GM18861 (cell line): Measurements from ENCODE around the gene ZEB2.

Experiments used
- ATAC-seq: cut with Tn5 transposase; IDR thresholded peaks from one replicate; pipeline ENCODE4 v1.9.1; 2021; ENCODE audit not compliant: unreplicated experiment

Gene ZEB2

DNA sequence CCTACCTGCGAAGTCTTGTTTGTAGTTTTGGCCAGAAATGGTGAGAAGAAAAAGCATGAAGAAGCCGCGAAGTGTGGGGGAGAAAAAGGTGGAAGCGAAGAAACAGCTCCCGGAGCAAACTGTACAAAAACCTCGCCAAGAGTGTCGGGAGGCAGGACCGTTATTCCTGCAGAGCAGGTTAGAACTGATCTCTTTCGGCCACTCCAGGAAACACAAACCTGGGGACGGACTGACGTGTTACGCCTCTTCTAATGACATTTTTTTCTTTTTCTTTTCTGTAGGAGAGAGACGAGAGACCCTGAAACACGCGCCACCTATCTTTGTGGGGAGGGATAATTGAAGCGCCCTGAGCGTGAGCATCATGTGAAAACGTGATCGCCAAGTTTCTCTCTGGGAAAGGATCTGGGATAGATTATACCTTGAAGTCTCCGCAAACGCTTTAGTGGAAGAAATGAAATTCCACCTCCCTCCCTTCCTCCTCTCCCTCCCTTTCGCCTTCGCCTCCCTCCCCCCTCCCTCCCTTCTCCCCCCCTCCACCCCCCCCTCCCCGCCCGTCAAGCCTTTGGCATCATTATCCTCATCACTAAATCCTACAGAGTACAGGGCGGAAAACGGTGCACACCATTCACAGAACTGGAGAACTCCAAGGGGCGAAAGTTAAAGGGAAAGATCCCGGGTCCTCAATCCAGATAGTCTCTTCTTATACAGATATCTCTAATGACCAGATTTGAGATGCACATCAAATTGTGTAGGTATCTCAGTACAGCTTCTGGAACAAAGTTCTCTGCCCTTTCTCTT, at the start of gene ZEB2:
Gene ZEB2, minus strand, starts transcription at position 186 of the 798 bp plus-strand sequence. CDS start 2,769 bp downstream, outside the sequence.
- ATAC-seq = no peak

DNA sequence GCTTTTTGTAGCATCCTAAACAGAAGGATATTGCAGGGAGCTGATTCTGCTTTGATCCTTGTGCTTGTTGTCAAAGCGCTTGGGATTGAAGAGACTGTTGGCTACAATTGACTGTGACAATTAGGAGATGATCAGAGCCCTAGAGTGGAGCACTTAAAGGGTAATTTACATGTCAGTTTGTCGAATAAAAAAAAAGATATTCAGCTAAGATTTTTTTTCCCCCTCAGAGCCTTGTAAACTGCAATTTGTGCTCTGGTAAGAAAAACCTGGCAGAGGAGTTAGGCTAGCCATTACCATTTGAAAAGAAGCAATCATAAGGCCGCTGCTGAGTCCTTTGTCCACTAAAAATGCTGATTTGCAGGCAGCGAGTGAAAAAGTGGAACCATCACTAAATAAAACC, 47.8 kb upstream of the ZEB2 start:
- no peak for ATAC-seq

DNA sequence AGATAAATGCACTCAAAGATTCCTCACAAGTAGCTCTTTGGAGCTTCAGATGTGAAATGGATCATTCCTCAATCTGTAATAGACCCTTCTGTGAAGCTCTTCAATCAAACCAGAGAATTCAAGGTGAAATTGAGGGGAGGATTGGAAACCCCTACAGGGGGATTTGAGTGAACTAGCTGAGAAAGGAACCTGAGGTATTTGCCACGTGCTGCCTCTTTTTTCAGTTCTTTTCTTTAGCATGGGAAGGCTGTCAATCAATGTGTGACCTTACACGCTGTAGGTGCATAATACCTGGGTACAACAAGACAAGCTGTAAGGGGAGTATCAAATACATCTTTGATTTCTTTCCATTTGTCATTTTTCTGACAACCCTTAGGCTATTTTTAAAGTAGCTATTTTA, 46.5 kb upstream of the ZEB2 start:
- no peak for ATAC-seq

DNA sequence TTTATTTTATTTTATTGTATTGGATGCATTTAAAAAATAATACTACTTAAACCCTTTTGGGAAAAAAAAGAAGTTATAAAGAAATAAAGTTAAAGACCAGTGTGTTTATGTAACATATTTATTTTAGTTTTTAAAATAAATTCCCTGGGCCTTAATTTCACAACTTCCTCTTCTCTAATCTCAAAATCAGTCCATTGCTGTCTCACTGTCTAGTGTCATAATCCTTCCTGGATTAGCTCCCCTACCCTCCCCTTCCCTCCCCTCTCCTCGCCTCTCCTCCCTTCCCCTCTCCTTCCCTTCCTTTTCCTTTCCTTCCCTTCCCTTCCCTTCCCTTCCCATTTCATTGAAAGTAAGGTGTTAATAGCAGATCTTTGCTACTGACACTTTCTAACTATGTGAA, 40.3 kb upstream of the ZEB2 start:
- no peak for ATAC-seq

DNA sequence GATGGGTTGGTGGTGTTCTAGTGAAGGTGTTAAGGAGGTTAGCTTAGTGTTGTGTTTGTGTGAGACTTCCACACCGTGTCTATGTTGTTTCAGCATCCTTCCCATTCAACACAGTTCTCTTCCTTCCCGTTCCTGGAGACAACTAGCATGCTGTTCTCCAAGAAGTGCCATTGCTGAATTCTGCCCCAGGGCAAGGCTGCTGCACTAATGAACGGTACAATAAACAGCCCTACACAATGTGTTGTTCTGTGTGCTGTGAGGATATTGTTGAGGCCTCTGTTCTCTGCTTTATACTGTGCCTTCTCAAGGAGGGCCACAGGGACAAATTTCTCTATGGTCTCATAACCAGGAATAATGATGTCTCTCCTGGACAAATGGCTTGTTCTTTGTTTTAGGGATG, 39.8 kb upstream of the ZEB2 start:
- no peak for ATAC-seq

DNA sequence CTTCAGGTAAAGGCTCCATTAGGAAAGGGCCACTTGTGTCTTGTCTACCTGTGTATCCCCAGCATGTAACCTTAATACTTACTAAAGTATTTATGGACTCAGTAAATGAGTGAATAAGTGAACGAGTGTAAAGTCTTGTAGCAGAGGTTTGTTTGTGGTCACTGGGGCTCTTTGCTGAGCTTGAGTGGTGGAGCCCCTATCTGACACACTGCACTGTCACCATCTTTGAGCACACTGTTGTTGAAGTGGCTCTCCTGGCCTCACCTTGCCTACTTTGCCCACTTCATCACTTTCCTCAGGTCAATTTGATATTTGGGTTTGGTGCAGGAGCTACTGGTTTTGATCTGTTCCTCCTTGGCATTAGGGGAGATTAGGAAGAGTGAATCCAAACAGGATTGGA, 39.3 kb upstream of the ZEB2 start:
- no peak for ATAC-seq

DNA sequence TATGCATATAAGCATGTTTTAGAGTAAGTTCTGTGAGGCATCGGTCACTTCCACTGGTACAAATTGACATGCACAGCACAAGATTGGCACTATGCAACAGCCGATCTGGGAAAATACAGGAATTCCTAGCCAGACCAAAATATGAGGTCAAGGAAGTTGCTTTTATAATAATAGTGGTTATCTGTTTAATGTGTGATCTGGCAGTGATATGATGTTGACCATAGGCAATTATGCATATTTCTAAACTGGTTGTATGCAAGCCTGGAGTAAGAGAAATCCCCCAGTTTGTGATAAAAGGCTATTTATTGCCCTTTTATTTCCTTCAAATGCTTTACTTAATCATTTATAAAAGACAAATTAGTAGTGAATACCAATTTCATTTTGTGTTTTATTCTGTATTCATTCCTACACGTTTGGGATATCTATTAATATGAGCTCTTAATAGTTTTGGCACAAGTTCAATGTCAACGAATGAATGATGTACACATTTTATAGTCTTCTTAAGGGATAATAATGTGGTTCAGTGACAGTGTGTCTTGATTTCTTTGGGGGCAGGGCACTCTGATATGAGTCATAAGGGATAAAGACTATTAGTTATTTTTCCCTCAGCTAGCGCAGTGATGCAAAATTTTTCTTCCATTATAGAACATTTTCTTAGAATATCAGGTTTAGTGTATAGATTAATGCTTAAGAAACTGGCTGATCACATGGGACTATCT, 34.7 kb upstream of the ZEB2 start:
- ATAC-seq = no peak

DNA sequence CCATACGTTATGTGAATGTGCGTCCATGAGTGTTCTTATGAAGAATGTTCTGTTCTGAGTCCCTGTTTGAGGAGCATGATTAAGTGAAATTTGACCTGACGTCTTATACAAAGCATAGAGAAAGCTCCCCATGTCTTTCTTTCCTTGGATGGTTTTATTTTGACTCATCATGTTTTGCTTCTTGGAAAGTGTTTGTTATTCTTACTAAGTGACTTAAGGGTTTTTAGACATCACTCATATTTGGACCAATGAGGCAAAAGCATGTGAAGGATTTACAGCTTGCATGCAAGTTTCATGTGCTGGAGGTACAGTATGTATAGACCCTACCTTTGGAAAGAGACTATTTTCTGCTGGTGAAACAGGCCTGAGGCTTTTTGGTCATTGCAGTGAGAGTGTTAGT, 33.5 kb upstream of the ZEB2 start:
- no peak for ATAC-seq

DNA sequence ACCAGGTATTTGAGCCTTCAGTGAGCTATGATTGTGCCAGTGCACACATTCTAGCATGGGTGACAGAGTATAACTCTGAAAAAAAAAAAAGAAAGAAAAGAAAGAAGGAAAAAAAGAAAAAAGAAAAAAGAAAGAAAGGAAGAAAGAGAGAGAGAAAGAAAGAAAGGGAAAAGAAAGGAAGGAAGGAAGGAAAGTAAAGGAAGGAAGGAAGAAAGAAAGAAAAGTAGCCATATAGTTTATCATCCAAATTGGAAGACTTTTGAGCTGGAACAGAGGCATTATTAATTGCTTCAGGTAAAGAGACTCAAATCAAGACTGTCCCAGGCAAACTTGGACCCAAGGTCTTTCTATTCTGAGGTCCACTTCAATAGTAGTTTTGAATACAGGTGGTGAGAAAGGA, 32.9 kb upstream of the ZEB2 start:
- ATAC-seq = no peak

DNA sequence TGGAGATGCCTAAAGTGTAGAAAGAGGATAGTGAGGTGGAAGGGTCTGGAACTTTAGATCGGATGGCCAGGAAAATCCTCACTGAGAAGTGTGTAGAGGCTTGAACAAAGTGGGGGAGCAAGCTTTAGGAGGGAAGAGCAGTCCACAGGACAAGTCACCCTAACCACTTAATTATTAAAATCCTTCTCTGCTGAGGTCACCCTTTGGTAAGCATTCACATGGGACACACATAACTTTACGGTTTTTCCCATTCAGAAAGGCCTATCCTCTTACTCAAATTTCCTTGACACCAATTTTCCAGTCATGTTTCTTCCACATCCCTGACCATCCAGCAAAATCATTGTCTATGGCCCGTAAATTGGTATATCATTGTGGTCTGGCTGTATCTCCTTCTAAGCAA, 31.0 kb upstream of the ZEB2 start:
- no peak for ATAC-seq

DNA sequence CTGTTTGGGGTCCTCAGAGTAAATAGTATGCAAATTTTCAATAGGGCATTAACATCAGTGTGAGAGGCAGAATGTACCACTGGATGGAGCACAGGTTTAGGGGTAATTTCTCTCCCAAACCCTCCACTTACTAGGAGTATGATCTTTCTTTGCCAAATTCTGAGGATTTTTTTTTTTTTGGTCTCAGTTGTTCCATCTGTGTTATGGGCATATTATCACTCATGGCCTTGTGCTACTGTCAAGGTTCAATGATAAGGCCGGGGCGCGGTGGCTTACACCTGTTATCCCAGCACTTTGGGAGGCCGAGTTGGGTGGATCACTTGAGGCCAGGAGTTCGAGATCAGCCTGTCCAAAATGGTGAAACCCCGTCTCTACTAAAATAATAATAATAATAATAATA, 30.2 kb upstream of the ZEB2 start:
- ATAC-seq = no peak

DNA sequence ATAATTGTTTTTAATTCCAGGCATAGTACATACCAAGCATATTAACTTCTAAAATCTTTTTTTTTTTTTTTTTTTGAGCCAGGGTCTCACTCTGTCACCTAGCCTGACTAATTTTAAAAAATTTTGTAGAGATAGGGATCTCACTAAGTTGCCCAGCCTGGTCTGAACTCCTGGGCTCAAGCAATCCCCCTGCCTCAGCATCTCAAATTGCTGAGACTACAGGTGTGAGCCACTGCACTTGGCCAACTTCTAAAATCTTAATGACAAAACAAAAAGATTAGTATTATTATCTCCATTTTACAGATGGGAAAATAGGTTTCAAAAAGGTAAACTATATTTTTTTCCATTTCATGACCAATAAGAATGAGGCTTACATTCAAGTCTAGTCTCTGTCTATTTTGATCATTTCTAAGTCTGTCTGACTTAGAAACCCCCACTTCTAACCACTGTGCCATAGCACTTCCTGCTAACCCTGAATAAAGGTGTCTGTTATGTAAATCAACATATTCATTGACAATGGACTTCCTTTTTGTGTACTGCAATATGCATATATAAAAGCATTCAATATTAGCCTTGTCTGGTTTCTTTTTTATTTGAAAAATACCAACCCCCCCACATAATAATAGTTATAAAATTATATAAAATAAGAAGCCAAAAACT, 28.7 kb upstream of the ZEB2 start:
- ATAC-seq = peak; percentile 92

DNA sequence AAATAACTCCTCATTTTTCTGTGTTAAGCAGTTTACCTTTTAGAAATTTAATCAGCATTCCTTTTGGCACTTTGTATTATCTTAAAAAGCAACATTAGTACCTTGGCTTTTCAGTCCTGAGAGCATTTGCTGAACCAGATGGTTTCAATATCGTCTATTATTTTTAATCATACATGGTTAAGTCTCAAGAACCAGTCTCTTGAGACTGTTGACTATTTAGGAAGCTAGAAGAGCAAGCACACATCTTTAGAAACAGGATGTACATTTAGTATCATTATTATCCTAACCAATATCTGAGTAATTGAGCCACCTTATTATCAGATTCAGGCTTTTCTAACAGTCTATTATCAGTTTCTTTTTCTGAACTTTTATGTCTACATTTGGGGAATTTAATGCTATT, 28.2 kb upstream of the ZEB2 start:
- ATAC-seq = no peak

DNA sequence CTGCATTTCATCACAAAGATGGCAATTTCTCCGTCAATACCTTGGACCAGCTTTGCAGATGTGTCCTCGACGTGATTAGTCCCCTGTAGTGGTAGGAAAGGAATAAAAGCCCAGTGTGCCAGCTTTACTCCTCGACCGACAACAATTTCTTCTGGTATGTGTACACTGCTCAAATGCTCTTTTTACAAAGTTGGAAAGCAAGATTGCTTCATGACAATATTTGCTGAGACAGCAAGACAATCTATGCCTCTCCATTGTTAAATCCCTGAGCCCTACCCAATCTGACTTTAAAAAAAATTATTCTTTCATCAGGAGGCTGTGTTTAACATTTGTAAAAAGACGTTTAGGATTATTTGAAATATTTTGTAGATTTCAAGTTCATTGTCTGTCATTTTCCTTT, 27.6 kb upstream of the ZEB2 start:
- ATAC-seq = no peak

DNA sequence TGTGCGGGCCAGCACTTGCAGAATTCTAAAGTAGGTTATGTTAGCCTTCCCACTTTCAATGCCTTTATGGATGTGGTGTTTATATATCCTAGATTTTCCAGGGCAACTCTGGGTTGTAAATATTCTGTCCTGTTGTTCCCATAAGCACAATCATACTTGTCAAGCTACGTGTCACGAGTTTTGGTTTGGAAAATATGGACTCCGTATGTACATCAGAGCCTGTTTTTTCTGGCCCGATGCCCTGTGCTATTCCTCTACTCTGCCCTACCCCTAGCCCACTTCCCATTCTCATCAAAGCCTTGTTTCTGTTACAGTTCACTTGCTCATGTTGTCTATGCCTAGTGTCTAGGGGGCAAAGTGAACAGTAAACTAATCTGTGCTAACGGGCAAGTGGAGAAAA, 27.0 kb upstream of the ZEB2 start:
- ATAC-seq = no peak

DNA sequence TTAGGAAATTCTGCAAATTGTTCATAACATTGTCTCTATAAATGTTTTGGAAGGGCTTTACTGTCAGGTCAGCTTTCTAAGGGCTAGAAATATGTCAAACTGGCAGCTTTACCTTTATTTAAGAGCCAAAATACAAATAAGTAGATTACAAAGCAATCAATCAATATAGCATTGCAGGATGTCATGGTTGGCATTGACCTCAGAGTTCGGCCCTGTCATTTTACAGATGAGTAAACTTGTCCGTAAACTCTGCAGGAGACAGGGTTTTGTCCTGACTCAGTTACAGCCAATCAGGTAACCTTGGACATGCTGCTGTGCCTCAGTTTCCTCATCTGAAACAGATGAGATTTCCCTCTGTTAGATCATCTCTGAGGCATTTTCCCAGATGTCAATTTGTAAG, 25.9 kb upstream of the ZEB2 start:
- ATAC-seq = no peak

DNA sequence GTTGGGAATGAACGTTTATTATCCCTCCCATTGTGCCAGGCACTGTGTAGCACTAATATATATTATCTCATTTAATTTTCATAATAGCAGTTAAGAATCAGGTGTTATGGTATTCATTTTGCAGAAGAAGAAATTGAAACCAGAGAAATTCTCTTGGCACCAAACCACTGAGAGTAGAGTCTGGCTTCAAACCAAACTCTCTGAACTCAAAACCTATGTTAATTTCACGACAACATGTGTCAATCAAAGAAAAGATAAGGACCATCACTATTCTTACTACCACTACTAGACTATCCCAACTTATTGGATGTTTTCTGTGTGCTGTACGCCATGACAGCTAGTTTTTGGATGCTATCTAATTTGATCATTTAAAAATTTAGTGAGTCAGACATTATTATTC, 24.1 kb upstream of the ZEB2 start:
- ATAC-seq = no peak

DNA sequence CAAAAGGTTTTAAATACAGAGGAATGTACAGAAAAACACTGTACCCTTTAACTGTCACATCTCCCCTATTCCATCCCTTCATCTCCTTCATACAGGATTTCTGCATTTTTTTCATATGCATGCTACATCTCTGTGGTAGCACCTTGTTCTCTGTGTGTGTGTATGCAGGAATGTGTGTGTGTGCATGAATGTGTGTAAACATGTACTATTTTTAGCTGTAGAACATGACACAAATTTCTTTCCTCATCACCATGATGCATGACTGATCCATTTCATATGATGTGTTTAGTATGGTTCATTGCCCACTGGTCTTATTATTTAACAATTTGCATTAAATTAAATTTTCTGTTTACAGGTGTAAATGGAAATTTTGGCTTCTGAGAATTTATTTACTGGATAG, 21.5 kb upstream of the ZEB2 start:
- ATAC-seq = no peak

DNA sequence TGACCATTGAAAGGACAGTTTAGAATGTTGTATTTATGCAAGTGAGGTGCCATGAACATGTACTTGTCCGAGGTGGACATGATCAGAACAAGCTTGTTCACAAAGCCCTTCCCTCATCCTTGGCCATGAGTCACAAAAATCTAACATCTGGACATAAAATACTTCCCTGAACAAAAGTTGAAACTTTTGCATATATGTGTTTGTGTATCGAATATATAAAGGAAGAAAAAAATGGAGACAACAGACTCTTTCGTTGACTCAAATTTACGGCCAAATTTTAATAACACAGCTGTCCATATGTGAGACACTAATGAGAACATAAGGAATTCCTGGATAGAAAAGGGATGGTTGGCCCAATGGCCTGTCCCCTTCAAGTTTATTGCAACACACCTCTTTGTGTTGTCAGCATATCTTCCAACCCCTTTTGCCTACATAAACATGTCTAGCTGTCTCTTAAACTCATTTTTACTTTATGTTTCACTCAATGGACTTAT, 19.4 kb upstream of the ZEB2 start:
- ATAC-seq = no peak

DNA sequence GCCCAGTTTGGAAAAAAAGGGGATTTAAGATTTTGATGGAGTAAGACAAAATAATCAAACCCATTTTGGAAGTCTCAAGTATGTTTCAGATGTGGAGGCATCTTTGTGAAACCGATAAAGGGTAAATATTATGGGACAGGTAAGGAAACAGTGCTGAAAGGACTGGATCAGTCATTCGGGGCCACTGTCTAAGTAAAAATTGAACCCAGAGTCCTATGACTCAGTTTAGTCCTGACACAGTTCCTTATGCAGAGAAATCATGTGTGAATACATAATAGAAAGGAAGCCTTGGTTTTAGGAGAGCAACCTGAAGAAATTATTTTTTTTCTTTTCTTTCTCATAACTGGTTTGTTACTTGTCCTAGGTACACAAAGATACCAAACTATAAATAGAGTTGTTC, 15.4 kb upstream of the ZEB2 start:
- ATAC-seq = no peak

DNA sequence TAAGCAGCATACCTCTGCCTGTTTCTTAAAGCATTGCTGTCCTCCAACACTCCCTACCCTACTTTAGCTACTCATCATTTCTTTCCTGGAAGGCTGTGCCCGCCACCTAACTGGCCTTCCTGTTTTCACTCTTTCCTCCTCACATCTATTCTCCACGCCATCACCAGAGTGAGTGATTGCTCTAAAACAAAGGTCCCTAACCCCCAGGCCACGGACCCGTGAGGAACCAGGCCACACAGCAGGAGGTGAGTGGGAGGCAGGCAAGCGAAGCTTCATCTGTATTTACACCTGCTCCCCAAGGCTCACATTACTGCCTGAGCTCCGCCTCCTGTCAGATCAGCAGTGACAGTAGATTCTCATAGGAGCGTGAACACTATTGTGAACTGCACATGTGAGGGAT, 13.3 kb upstream of the ZEB2 start:
- ATAC-seq = no peak

DNA sequence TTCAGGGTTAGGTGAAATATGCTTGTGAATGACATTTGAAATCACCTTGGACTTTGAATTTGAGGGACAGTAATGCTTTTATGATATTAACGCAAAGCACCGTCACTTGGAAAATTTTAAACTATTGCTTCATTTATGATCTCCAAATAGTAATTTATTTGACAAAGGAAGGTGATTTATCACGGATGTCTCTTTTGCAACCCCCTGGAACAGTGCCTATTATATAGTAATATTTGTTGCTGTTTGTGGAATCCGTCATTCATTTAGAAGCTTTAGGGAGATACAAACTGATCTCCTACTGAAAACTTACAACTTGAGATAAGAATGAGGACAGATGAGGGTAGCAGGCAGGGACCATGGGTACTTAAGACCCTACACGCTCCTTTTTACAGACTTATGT, 10.7 kb upstream of the ZEB2 start:
- ATAC-seq = no peak
